Measurements from ENCODE around the gene LEKR1.
"Not testable (repeated sequence)": the region's sequence is repeated elsewhere in the genome, so short reads cannot be mapped to it uniquely, and the experiment has no call there.

LEKR1 gene

GRCh38 chr3:156819842-156820691, 6.1 kb upstream of the LEKR1 start:
- H3K36me3 ChIP-seq (ENCODE audit: insufficient read depth, low read length) = no peaks in the 10 kb centered on the region
- TF ChIP-seq FOXP2 (optimal IDR thresholded peaks at IDR 0.05; ENCODE audit: control extremely low read depth, extremely low read length, insufficient read depth) (no peak), POLR2AphosphoS5 (IDR thresholded peaks at IDR 0.05; ENCODE audit: borderline replicate concordance, low read depth, low read length) (peak; percentile 80; the same call in 1 of the 2 replicates)
- peak overlapping the region; percentile 76 for H3K27ac ChIP-seq
- DNase-seq (ENCODE audit: low read depth, low spot score) = peak; percentile 91
- no peaks in the 10 kb centered on the region for H3K9me3 ChIP-seq (ENCODE audit: low read depth, low read length)
- no peak overlapping the region for H3K9ac ChIP-seq (ENCODE audit: insufficient read length)
- peak overlapping the region; percentile 54 for H3K4me3 ChIP-seq

DNA sequence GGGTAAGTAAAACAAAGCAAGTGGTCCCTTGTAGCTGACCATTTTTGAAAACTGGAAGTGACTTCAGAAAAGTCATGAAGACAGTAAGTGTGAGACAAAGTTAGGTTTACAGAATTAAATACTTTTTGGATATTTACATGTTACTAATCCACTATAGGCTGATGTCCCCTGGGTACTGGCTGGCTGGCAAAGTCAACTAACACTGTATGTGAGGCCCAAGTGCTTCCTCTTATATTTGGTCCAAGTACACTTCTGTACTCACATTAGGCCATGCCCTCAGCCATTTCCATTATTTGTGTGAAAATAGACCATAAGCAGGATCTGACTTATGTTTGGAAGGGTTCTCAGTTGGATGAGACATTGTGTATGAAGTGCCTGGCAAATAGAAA, 5.5 kb upstream of the LEKR1 start:
- no peak for DNase-seq (ENCODE audit: low read depth, low spot score)
- no peak overlapping the region for H3K9ac ChIP-seq (ENCODE audit: insufficient read length)
- no peaks in the 10 kb centered on the region for H3K9me3 ChIP-seq (ENCODE audit: low read depth, low read length)
- peak overlapping the region; percentile 11; the same call in 1 of the 2 replicates for H3K4me3 ChIP-seq
- no peaks in the 10 kb centered on the region for H3K36me3 ChIP-seq (ENCODE audit: insufficient read depth, low read length)
- peak overlapping the region; percentile 76 for H3K27ac ChIP-seq
- TF ChIP-seq EZH2 (IDR thresholded peaks at IDR 0.05) (no peak), POLR2AphosphoS5 (IDR thresholded peaks at IDR 0.05; ENCODE audit: borderline replicate concordance, low read depth, low read length) (no peak), FOXP2 (optimal IDR thresholded peaks at IDR 0.05; ENCODE audit: control extremely low read depth, extremely low read length, insufficient read depth) (no peak)

- H3K4me3 ChIP-seq = peak overlapping the region; percentile 37; the same call in 1 of the 2 replicates
- H3K27ac ChIP-seq; DNase-seq (ENCODE audit: low read depth, low spot score); H3K36me3 ChIP-seq (ENCODE audit: insufficient read depth, low read length); H3K9ac ChIP-seq (ENCODE audit: insufficient read length); H3K9me3 ChIP-seq (ENCODE audit: low read depth, low read length): not testable (repeated sequence)
Observed at GRCh38 chr3:156822626-156823260, 3.4 kb upstream of the LEKR1 start.

DNA sequence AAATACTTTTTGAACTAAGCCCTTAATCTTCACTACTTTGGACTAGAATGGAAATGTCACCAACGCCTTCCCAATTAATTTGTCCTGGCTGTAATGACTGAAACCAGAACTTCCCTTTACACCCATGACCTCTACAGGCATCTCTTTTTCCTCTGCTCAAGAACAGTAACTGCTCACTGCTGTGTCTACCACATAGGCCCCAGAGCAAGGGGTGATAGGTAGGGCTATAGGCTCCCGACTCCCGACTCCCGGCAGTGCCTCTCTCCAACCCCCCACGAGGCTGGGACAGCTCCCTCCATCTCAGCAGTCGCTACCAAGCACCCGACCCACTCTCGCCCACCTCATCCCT, 384 bp upstream of the LEKR1 start:
- Histone ChIP-seq H3K9me3 (ENCODE audit: low read depth, low read length) (no peaks in the 10 kb centered on the region; the same call in 1 of the 2 replicates), H3K27ac (no peak overlapping the region), H3K36me3 (ENCODE audit: insufficient read depth, low read length) (no peaks in the 10 kb centered on the region), H3K9ac (ENCODE audit: insufficient read length) (no peak overlapping the region), H3K4me3 (no peak overlapping the region)
- no peak for DNase-seq (ENCODE audit: low read depth, low spot score)
- TF ChIP-seq FOXP2 (optimal IDR thresholded peaks at IDR 0.05; ENCODE audit: control extremely low read depth, extremely low read length, insufficient read depth) (no peak), POLR2AphosphoS5 (IDR thresholded peaks at IDR 0.05; ENCODE audit: borderline replicate concordance, low read depth, low read length) (no peak), EZH2 (IDR thresholded peaks at IDR 0.05) (no peak)

DNA sequence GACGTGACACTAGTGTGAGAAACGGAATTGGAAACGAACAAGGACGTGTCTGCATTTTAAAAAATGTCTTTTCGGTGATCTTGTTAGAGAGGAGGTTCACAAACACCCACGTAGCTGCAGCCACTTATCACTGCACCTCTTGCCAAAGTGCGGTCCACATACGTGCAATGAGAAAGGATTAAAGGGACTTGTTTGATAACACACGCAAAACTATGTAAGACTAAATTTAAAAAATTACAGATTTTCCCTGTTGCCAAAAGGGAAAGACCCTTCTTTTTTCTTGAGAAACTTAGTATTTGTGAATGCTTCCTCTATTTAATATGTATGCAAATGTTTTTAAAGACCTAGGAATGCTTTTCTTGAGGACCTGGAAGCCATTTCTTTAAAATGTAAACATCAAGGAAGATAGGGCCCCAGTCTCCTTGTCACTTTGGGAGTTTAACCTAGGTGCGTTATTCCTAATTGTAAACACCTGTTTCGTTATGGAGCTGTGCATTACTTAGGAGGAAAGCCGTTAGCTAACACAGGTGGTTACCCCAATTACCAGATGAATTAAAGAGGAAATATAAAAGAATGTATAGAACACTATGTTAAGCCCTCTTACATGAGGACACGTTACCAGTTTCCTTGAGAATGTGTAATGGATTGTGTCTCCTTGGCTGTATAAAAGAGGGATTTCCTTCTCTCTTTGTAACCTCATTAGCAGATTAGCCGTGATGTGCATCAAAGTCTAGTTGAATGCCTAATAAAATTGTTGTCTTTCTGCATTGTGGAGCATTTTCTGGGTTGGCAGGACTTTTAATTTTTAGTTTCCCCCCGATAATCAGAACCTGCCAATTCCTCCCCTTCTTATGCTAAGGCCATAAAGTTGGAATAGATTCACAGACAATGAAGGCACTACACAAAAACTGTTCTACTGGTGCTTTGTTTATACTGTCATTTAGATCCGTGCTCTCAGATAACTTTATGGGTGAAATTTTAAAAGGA, 1.0 kb downstream of the LEKR1 start:
- no peak overlapping the region for H3K4me3 ChIP-seq
- no peak for DNase-seq (ENCODE audit: low read depth, low spot score)

DNA sequence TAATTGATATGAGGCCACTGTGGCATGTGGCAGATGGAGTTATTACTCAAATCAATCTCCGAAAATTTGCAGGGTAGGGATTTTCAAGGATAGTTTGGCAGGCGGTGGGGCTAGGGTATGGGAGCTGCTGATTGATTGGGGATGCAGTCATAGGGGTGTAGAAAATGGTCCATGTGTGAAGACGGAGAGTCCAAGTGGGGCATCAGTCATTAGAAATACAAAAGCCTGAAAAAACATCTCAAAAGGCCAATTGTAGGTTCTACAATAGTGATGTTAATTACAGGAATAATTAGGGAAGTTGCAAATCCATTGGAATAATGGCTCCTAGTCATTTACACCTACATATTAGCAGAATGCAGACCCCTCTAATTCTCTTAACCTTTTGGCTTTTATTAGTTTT, 4.9 kb downstream of the LEKR1 start:
- H3K9ac ChIP-seq (ENCODE audit: insufficient read length) = no peak overlapping the region
- no peaks in the 10 kb centered on the region for H3K36me3 ChIP-seq (ENCODE audit: insufficient read depth, low read length)
- TF ChIP-seq POLR2AphosphoS5 (IDR thresholded peaks at IDR 0.05; ENCODE audit: borderline replicate concordance, low read depth, low read length) (no peak), EZH2 (IDR thresholded peaks at IDR 0.05) (no peak), FOXP2 (optimal IDR thresholded peaks at IDR 0.05; ENCODE audit: control extremely low read depth, extremely low read length, insufficient read depth) (no peak)
- DNase-seq (ENCODE audit: low read depth, low spot score) = no peak
- no peak overlapping the region for H3K4me3 ChIP-seq
- no peaks in the 10 kb centered on the region; the same call in 1 of the 2 replicates for H3K9me3 ChIP-seq (ENCODE audit: low read depth, low read length)
- H3K27ac ChIP-seq = no peak overlapping the region

More for the DNA sequence above, 1.0 kb downstream of the LEKR1 start:
- no peak for TF ChIP-seq EZH2 (IDR thresholded peaks at IDR 0.05)
- Histone ChIP-seq H3K9ac (ENCODE audit: insufficient read length) (no peak overlapping the region), H3K27ac (no peak overlapping the region), H3K36me3 (ENCODE audit: insufficient read depth, low read length) (no peaks in the 10 kb centered on the region), H3K9me3 (ENCODE audit: low read depth, low read length) (no peaks in the 10 kb centered on the region; the same call in 1 of the 2 replicates)

- Histone ChIP-seq H3K9ac (ENCODE audit: insufficient read length) (no peak overlapping the region), H3K36me3 (ENCODE audit: insufficient read depth, low read length) (no peaks in the 10 kb centered on the region), H3K27ac (peak overlapping the region; percentile 4; the same call in 1 of the 2 replicates), H3K9me3 (ENCODE audit: low read depth, low read length) (no peaks in the 10 kb centered on the region; the same call in 1 of the 2 replicates), H3K4me3 (no peak overlapping the region)
- no peak for DNase-seq (ENCODE audit: low read depth, low spot score)
- TF ChIP-seq POLR2AphosphoS5 (IDR thresholded peaks at IDR 0.05; ENCODE audit: borderline replicate concordance, low read depth, low read length) (no peak), FOXP2 (optimal IDR thresholded peaks at IDR 0.05; ENCODE audit: control extremely low read depth, extremely low read length, insufficient read depth) (no peak), EZH2 (IDR thresholded peaks at IDR 0.05) (no peak)
Observed at GRCh38 chr3:156834435-156834834, 8.3 kb downstream of the LEKR1 start.

- TF ChIP-seq FOXP2 (optimal IDR thresholded peaks at IDR 0.05; ENCODE audit: control extremely low read depth, extremely low read length, insufficient read depth) (no peak), EZH2 (IDR thresholded peaks at IDR 0.05) (no peak), POLR2AphosphoS5 (IDR thresholded peaks at IDR 0.05; ENCODE audit: borderline replicate concordance, low read depth, low read length) (no peak)
- Histone ChIP-seq H3K4me3 (peak overlapping the region; percentile 31), H3K27ac (peak overlapping the region; percentile 4; the same call in 1 of the 2 replicates), H3K36me3 (ENCODE audit: insufficient read depth, low read length) (no peaks in the 10 kb centered on the region), H3K9ac (ENCODE audit: insufficient read length) (peak overlapping the region; percentile 26), H3K9me3 (ENCODE audit: low read depth, low read length) (no peaks in the 10 kb centered on the region; the same call in 1 of the 2 replicates)
- DNase-seq (ENCODE audit: low read depth, low spot score) = no peak
Observed at GRCh38 chr3:156834962-156835535, 8.9 kb downstream of the LEKR1 start.

All from SK-N-MC (cell line).